HG02970 (cell line): ENCODE results near the gene GRK6.
"Not testable (repeated sequence)": the region's sequence is repeated elsewhere in the genome, so short reads cannot be mapped to it uniquely, and the experiment has no call there.

Source experiments
- ATAC-seq: cut with Tn5 transposase; IDR thresholded peaks from one replicate; pipeline ENCODE4 v1.9.1; 2021; ENCODE audit warnings: mild to moderate bottlenecking, moderate library complexity, moderate number of reproducible peaks; ENCODE audit not compliant: unreplicated experiment, low FRiP score

The GRK6 gene

GRCh38 chr5:177482359-177482795 is 55.9 kb downstream of the GRK6 start:
- ATAC-seq, result no peak

- ATAC-seq, result no peak
These were observed 56.6 kb downstream of the GRK6 start for GRCh38 chr5:177483042-177483441.

- ATAC-seq, result no peak
These were observed 57.8 kb downstream of the GRK6 start for GRCh38 chr5:177483994-177484901.

GRCh38 chr5:177484902-177485549 is 58.5 kb downstream of the GRK6 start:
- ATAC-seq, result no peak

GRCh38 chr5:177485753-177486152 is 59.3 kb downstream of the GRK6 start:
- not testable (repeated sequence) for ATAC-seq

GRCh38 chr5:177486256-177486655 is 59.8 kb downstream of the GRK6 start:
- ATAC-seq, result no peak

GRCh38 chr5:177487144-177487543 is 60.7 kb downstream of the GRK6 start:
- ATAC-seq, result no peak

- no peak for ATAC-seq
These were observed 61.5 kb downstream of the GRK6 start for GRCh38 chr5:177487975-177488374.

- ATAC-seq, result no peak
These were observed 62.7 kb downstream of the GRK6 start for GRCh38 chr5:177489119-177489716.

- ATAC-seq, result no peak
These were observed 64.0 kb downstream of the GRK6 start for GRCh38 chr5:177490311-177490991.

GRCh38 chr5:177490992-177491391 is 64.5 kb downstream of the GRK6 start:
- ATAC-seq, result no peak

- no peak for ATAC-seq
These were observed 65.0 kb downstream of the GRK6 start for GRCh38 chr5:177491429-177491945.

GRCh38 chr5:177491983-177492746 is 65.7 kb downstream of the GRK6 start:
- ATAC-seq, result no peak
